IMR-90 (cell line): ENCODE measurements around the gene MEGF11. TPM values are rescaled to one million over a fixed set of nuclear protein-coding genes. Genes with fewer than 3 reads are reported as not detected.

Source experiments
- ATAC-seq: fragments of 200-7000 bp; cut with Tn5 transposase; 2 replicates; pipeline ENCODE4 v1.9.1; 2020; ENCODE audit warnings: low read depth, mild to moderate bottlenecking, moderate library complexity
- BruUV-seq: library from RNA; stranded (reverse); fragments of 400-500 nt; replicated peaks from 2 replicates; lab custom pipeline; 2021; lab: Mats Ljungman, UMichigan
- CTCF ChIA-PET: fragments of 300-600 bp; formaldehyde crosslinking; extraction: SDS; loops from one replicate; lab custom pipeline; 2021; ENCODE audit warnings: antibody characterized with exemption; lab: Yijun Ruan, JAX
- POLR2A ChIA-PET: fragments of 300-600 bp; sonication (Branson Sonifier 250); formaldehyde crosslinking; loops from one replicate; lab custom pipeline; 2022; ENCODE audit warnings: antibody characterized with exemption; ENCODE audit not compliant: unreplicated experiment; lab: Charles Lee
- DNase-seq: peaks from one replicate; pipeline ENCODE4 v3.0.0; 2013
- H2AFZ ChIP-seq: replicated peaks from 2 replicates; pipeline ENCODE3; 2013; ENCODE audit warnings: low read length, mild to moderate bottlenecking; ENCODE audit not compliant: poor library complexity
- H2AK5ac ChIP-seq: 2 replicates; pipeline ENCODE4 v1.6.1; 2013; ENCODE audit warnings: low read depth, low read length, inconsistent platforms
- H2AK9ac ChIP-seq: replicated peaks from 2 replicates; pipeline ENCODE3; 2013; ENCODE audit warnings: mild to moderate bottlenecking, low read depth, low read length, moderate library complexity; ENCODE audit not compliant: poor library complexity
- H2BK120ac ChIP-seq: 2 replicates; pipeline ENCODE4 v1.6.1; 2013; ENCODE audit warnings: low read depth, low read length, inconsistent platforms
- H2BK15ac ChIP-seq: 3 replicates; pipeline ENCODE4 v1.6.1; 2013; ENCODE audit warnings: low read depth, low read length, inconsistent platforms
- H2BK20ac ChIP-seq: 2 replicates; pipeline ENCODE4 v1.6.1; 2013; ENCODE audit warnings: low read depth, mild to moderate bottlenecking, inconsistent platforms, low read length, moderate library complexity
- H2BK5ac ChIP-seq: 2 replicates; pipeline ENCODE4 v1.6.1; 2013; ENCODE audit warnings: mild to moderate bottlenecking, low read depth, low read length, inconsistent platforms; ENCODE audit not compliant: poor library complexity, severe bottlenecking
- H3K14ac ChIP-seq: replicated peaks from 2 replicates; pipeline ENCODE4 v1.6.1; 2013; ENCODE audit warnings: low read depth, low read length, inconsistent platforms
- H3K18ac ChIP-seq: 2 replicates; pipeline ENCODE4 v1.6.1; 2013; ENCODE audit warnings: low read depth, low read length, control low read depth
- H3K23ac ChIP-seq: 2 replicates; pipeline ENCODE4 v1.6.1; 2013; ENCODE audit warnings: low read depth, low read length, inconsistent platforms
- H3K27ac ChIP-seq: 2 replicates; pipeline ENCODE4 v1.5.1; 2013; ENCODE audit warnings: mild to moderate bottlenecking, control low read depth, low read length; ENCODE audit not compliant: insufficient read depth
- H3K27me3 ChIP-seq: 2 replicates; pipeline ENCODE4 v1.6.1; 2013; ENCODE audit warnings: low read length; ENCODE audit not compliant: control insufficient read depth, insufficient read depth
- H3K36me3 ChIP-seq: 2 replicates; pipeline ENCODE4 v1.6.1; 2013; ENCODE audit warnings: low read length, mixed read lengths; ENCODE audit not compliant: control insufficient read depth, insufficient read depth
- H3K4ac ChIP-seq: 2 replicates; pipeline ENCODE4 v1.6.1; 2013; ENCODE audit warnings: low read depth, low read length, inconsistent platforms
- H3K4me1 ChIP-seq: 2 replicates; pipeline ENCODE4 v1.6.1; 2013; ENCODE audit warnings: low read length, mixed read lengths; ENCODE audit not compliant: control insufficient read depth, insufficient read depth
- H3K4me2 ChIP-seq: 2 replicates; pipeline ENCODE4 v1.6.1; 2013; ENCODE audit warnings: low read depth, mild to moderate bottlenecking, control low read depth, low read length, moderate library complexity
- H3K4me3 ChIP-seq: 2 replicates; pipeline ENCODE4 v1.5.1; 2013; ENCODE audit warnings: low read depth, mild to moderate bottlenecking, control low read depth, low read length, moderate library complexity; ENCODE audit not compliant: insufficient read depth
- H3K56ac ChIP-seq: 2 replicates; pipeline ENCODE4 v1.6.1; 2013; ENCODE audit warnings: low read length, inconsistent platforms; ENCODE audit not compliant: insufficient read depth; ENCODE audit errors: extremely low read depth
- H3K79me1 ChIP-seq, 2 experiments: 2 replicates each; pipeline ENCODE4 v1.6.1; 2013; ENCODE audit warnings: low read length in 2 of 2, inconsistent platforms in 1 of 2, low read depth in 1 of 2
- H3K9ac ChIP-seq: 2 replicates; pipeline ENCODE4 v1.6.1; 2013; ENCODE audit warnings: low read depth, low read length, control low read depth
- H3K9me1 ChIP-seq: 2 replicates; pipeline ENCODE4 v1.6.1; 2013; ENCODE audit warnings: low read length, inconsistent platforms; ENCODE audit not compliant: insufficient read depth
- H3K9me3 ChIP-seq: 2 replicates; pipeline ENCODE4 v1.6.1; 2013; ENCODE audit warnings: low read length; ENCODE audit not compliant: control insufficient read depth, insufficient read depth
- H4K20me1 ChIP-seq: 2 replicates; pipeline ENCODE4 v1.6.1; 2013; ENCODE audit warnings: low read length, inconsistent platforms; ENCODE audit not compliant: insufficient read depth
- H4K5ac ChIP-seq: 2 replicates; pipeline ENCODE4 v1.6.1; 2013; ENCODE audit warnings: mild to moderate bottlenecking, low read depth, low read length, control low read depth
- H4K8ac ChIP-seq, 2 experiments: 2 replicates each; pipeline ENCODE4 v1.6.1; 2013; ENCODE audit warnings: low read depth in 2 of 2, low read length in 2 of 2, control low read depth in 1 of 2, inconsistent platforms in 1 of 2
- H4K91ac ChIP-seq: 2 replicates; pipeline ENCODE4 v1.6.1; 2013; ENCODE audit warnings: low read depth, low read length, inconsistent platforms; ENCODE audit not compliant: insufficient read depth
- BHLHE40 ChIP-seq: fragments of 150-350 bp; IDR thresholded peaks from 2 replicates; pipeline ENCODE4 v1.6.1; 2016; ENCODE audit warnings: mild to moderate bottlenecking, low read depth, low read length
- MAFK ChIP-seq: IDR thresholded peaks from 2 replicates; pipeline ENCODE4 v1.6.1; 2012; ENCODE audit warnings: low read depth, low read length, improper control_type of control experiment
- MAZ ChIP-seq: IDR thresholded peaks from 2 replicates; pipeline ENCODE4 v1.6.1; 2012; ENCODE audit warnings: low read depth, mild to moderate bottlenecking, low read length, improper control_type of control experiment, moderate library complexity, borderline replicate concordance
- MXI1 ChIP-seq: IDR thresholded peaks from 2 replicates; pipeline ENCODE4 v1.6.1; 2012; ENCODE audit warnings: low read depth, mild to moderate bottlenecking, low read length, moderate library complexity, borderline replicate concordance
- NFE2L2 ChIP-seq: fragments of 150-350 bp; IDR thresholded peaks from 2 replicates; pipeline ENCODE4 v1.6.1; 2016; ENCODE audit warnings: low read depth, mild to moderate bottlenecking, low read length
- RCOR1 ChIP-seq: IDR thresholded peaks from 2 replicates; pipeline ENCODE4 v1.6.1; 2012; ENCODE audit warnings: mild to moderate bottlenecking, low read length, improper control_type of control experiment; ENCODE audit not compliant: insufficient replicate concordance
- RFX5 ChIP-seq: IDR thresholded peaks from 2 replicates; pipeline ENCODE4 v1.8.0; 2012; ENCODE audit warnings: low read depth, mild to moderate bottlenecking, low read length, moderate library complexity
- USF2 ChIP-seq: fragments of 150-350 bp; IDR thresholded peaks from 2 replicates; pipeline ENCODE4 v1.6.1; 2017; ENCODE audit warnings: mild to moderate bottlenecking, antibody characterized with exemption, low read length, low read depth
- WGBS, 2 experiments: methylation state at CpG; one replicate each; pipeline versions ENCODE4 v1.1.5 to v1.1.7; 2013; ENCODE audit warnings: missing lambda C conversion rate in 2 of 2; ENCODE audit not compliant: insufficient read length in 1 of 2; ENCODE audit errors: extremely low coverage in 2 of 2; 5-methylcytosine and 5-hydroxymethylcytosine counted together
- dilution Hi-C: fragments of 300-500 bp; cut with HindIII; formaldehyde crosslinking; loops from one replicate; pipeline ENCODE4 v1.14.3; 2018; ENCODE audit warnings: low sequenced_read_pairs; ENCODE audit not compliant: unreplicated experiment
- in situ Hi-C: fragments of 300-500 bp; cut with MboI; formaldehyde crosslinking; loops from 3 replicates; pipeline ENCODE4 v1.14.3; 2019; ENCODE audit warnings: low sequenced_read_pairs, inconsistent platforms, mixed read lengths
- intact Hi-C: fragments of 100-400 bp; cut with micrococcal nuclease; formaldehyde crosslinking; loops from 2 replicates; pipeline ENCODE4 v1.10.0; 2022
- polyA plus RNA-seq, 3 experiments: library from polyadenylated mRNA; depleted of rRNA; stranded (reverse); fragments of >200 nt; gene quantifications; 2 replicates each; pipeline ENCODE4 v1.2.3, GENCODE V29; 2012; ENCODE audit warnings: low replicate concordance in 1 of 3
- total RNA-seq: library from RNA; depleted of rRNA; stranded (reverse); fragments of >200 nt; gene quantifications from 2 replicates; pipeline ENCODE4 v1.2.3, GENCODE V29; 2012
- TF ChIP-seq, protein P1 (sequence below): fragments of 150-350 bp; IDR thresholded peaks from 2 replicates; pipeline ENCODE4 v1.6.1; 2016; ENCODE audit warnings: low read depth, mild to moderate bottlenecking, low read length, moderate library complexity, borderline replicate concordance

Gene MEGF11
- total and polyA plus RNA-seq, 2 of the 4 experiments (the other 2 are of a cell fraction) = not detected

GRCh38 chr15:65990298-65990981 is 263.1 kb downstream of the MEGF11 start:
- intact Hi-C loops (no loop called here), in situ Hi-C loops (no loop called here), dilution Hi-C loops (no loop called here)
- peaks cover 55% of the 10 kb centered on the region for H3K27me3 ChIP-seq
- H2BK120ac ChIP-seq = no peak overlapping the region
- H3K79me1 ChIP-seq = no peaks in the 10 kb centered on the region
- no peak overlapping the region for H2AFZ ChIP-seq
- H2BK20ac ChIP-seq = no peak overlapping the region
- ATAC-seq (no peak), DNase-seq (no peak)
- H3K9me3 ChIP-seq = no peaks in the 10 kb centered on the region
- H3K4me2 ChIP-seq = no peak overlapping the region
- H3K4me1 ChIP-seq = no peaks in the 10 kb centered on the region
- no TSS peak for BruUV-seq
- no peaks in the 10 kb centered on the region for H3K9me1 ChIP-seq
- H3K23ac ChIP-seq = no peak overlapping the region
- H2BK15ac ChIP-seq = no peak overlapping the region
- no peak overlapping the region for H4K91ac ChIP-seq
- no peaks in the 10 kb centered on the region for H3K36me3 ChIP-seq
- H3K4me3 ChIP-seq = no peak overlapping the region
- no peak overlapping the region for H3K56ac ChIP-seq
- H3K18ac ChIP-seq = no peak overlapping the region
- CTCF ChIA-PET = no interaction called here
- H2BK5ac ChIP-seq = no peak overlapping the region
- no CpG with 5 or more reads among the region's 5 CpGs for WGBS, 2 experiments
- H2AK5ac ChIP-seq = no peak overlapping the region
- no peak overlapping the region for H2AK9ac ChIP-seq
- no peak overlapping the region for H4K8ac ChIP-seq
- H4K20me1 ChIP-seq = no peaks in the 10 kb centered on the region
- H3K27ac ChIP-seq = no peak overlapping the region
- TF ChIP-seq, protein P1, sequence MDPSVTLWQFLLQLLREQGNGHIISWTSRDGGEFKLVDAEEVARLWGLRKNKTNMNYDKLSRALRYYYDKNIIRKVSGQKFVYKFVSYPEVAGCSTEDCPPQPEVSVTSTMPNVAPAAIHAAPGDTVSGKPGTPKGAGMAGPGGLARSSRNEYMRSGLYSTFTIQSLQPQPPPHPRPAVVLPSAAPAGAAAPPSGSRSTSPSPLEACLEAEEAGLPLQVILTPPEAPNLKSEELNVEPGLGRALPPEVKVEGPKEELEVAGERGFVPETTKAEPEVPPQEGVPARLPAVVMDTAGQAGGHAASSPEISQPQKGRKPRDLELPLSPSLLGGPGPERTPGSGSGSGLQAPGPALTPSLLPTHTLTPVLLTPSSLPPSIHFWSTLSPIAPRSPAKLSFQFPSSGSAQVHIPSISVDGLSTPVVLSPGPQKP = no peak
- TF ChIP-seq BHLHE40 = no peak
- TF ChIP-seq NFE2L2 = no peak
- no peak for TF ChIP-seq MXI1
- no peak for TF ChIP-seq MAFK
- TF ChIP-seq RFX5 = no peak
- no peak for TF ChIP-seq MAZ
- no peak for TF ChIP-seq USF2
- TF ChIP-seq RCOR1 = no peak
- no peak overlapping the region for H3K9ac ChIP-seq
- H4K5ac ChIP-seq = no peak overlapping the region
- no peak overlapping the region for H3K4ac ChIP-seq
- POLR2A ChIA-PET = no interaction called here
- H3K14ac ChIP-seq = no peak overlapping the region
